HT1080 (cell line): ENCODE results near the gene CYB5R4. TPM values are rescaled to one million over a fixed set of nuclear protein-coding genes. Genes with fewer than 3 reads are reported as not detected.
"Not testable (repeated sequence)": the region's sequence is repeated elsewhere in the genome, so short reads cannot be mapped to it uniquely, and the experiment has no call there.

Source experiments
- DNase-seq: peaks from one replicate; pipeline ENCODE4 v3.0.0-alpha.2; 2015; ENCODE audit warnings: low read depth
- total RNA-seq: library from RNA; depleted of rRNA; stranded (reverse); fragments of >200 nt; shearing (Covaris generic); gene quantifications from 2 replicates; pipeline ENCODE4 v1.2.3, GENCODE V29; 2014

CYB5R4 gene
- total RNA-seq, 1 experiment from 2014 or later: 14.9 TPM

- DNase-seq: no peak
Measured at GRCh38 chr6:83862776-83863471, 3.4 kb downstream of the CYB5R4 start.

- no peak for DNase-seq
Measured at GRCh38 chr6:83867043-83867442, 7.6 kb downstream of the CYB5R4 start.

DNA sequence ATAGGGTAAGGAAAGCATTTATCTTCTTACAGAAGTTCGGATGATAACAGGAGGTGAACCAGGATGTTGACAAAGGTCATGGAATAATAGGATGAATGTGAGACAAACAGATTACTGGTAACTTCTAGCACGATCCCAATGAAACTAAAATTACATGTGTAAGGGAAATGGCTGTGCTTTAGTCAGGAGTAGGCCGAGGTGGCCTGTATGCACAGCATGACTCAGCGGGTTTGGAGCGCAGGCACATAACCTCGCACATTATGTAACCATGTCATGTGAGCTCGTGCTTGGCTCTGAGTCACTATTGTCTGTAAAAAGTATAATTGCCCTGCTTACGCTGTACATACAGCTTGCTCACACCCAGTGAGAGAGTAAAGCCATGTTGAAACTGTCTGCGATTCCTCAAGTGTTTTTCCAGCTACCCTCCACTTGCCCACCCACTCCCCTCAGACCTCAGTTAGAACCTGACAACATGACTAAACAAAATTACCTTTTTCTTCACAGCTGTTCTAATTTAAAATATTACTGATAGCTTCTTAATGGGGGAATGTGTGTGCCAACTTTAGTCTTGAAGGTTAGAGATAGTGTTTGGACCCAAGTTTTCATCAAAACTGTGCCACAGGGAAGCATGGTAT is 8.2 kb downstream of the CYB5R4 start:
- peak; percentile 95 for DNase-seq

DNA sequence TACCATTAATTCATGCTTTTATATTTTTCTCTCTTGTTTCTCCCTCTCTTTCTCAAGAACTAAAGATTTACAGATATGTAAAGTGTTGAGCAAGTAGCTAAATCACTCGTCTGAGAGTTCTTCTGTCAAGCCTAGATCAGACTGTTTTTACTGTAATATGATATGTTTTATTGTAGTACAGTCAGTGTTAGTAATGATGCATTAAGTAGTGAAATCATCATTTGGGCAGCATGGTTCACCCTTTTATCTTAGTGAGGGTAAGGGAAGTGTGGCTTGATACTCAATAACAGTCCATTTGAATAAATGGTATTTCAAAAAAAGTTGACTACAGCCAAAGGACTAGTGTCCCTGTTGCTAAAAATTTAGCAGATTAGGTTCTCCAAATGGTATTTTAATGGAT is 9.2 kb downstream of the CYB5R4 start:
- peak; percentile 83 for DNase-seq

DNA sequence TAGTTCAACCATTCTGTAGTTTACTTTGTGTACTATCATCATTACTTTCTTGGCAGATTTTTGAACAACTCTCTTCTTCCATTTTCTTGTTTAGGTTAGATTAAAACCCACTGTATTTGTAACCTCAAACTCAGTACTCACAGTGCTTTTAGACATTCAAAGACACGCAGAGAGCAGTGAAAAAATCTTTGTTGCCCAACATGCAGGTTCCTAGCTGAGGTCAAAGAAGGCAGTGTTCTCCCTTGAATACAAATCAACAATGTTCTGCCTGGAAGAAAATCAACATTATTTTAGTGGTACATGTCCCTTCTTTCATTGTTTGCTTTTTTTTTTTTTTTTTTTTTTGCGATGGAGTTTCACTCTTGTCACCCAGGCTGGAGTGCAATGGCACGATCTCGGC is 11.2 kb downstream of the CYB5R4 start:
- DNase-seq: no peak

- peak; percentile 7 for DNase-seq
Measured at GRCh38 chr6:83872386-83873118, 13.1 kb downstream of the CYB5R4 start.

GRCh38 chr6:83873869-83874268 is 14.4 kb downstream of the CYB5R4 start:
- no peak for DNase-seq

DNA sequence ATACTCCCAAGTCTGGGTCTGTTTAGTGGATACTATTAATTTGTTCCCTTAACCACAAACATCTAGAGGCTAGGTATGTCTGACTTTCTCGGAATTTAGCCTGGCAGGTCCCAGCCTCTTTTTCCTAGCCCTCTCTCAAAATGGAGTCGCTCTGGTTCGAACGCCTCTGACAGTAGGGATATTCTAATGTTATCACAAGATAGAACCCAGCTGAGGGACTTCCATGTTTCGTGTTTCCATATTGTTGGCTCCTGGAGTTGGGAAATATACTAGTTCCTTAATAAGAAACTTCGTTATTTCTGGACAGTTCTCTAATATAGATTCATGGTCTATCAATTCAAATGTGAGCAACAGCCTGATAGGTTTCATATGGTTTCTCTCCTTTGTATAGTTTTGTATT is 16.4 kb downstream of the CYB5R4 start:
- DNase-seq: no peak

GRCh38 chr6:83878902-83879644 is 19.6 kb downstream of the CYB5R4 start:
- no peak for DNase-seq

DNA sequence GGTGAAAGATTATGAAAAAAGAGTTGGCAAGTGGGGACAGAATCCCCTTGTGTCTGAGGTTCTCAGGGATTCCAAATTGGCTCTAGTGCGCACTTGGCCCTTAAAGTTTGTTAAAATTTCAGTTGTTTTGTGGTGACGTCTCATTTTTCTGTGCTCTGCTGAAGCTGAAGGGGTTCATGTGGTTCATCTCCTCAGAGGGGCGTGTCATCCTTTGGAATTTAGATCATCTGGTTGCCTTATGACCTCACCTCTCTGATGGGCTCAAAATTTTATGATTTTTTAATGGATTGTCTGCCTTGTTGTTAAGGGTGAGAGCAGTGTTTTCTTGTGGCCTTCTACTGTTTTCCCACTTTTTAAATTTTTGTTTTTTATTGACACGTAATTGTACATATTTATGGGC is 20.3 kb downstream of the CYB5R4 start:
- DNase-seq: no peak

DNA sequence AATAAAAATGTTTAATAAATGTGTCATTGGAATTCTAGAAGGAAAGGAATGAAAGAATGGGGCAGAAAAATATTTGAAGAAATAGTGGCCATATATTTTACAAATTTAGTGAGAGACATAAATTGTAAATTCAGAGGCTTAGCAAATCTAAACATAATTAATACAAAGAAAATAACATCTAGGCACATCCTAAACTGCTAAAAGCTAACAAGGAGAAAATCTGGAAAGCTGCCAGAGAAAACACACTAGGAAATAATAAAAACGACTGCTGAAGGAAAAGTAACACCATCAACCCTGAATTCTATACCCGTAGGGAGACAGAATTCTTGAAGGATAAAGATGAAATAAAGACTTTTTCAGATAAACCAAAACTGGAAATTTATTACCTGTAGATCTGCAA is 23.8 kb downstream of the CYB5R4 start:
- no peak for DNase-seq

- DNase-seq: peak; percentile 52
Measured at GRCh38 chr6:83884523-83884922, 25.0 kb downstream of the CYB5R4 start.

GRCh38 chr6:83885984-83886383 is 26.5 kb downstream of the CYB5R4 start:
- DNase-seq: no peak

DNA sequence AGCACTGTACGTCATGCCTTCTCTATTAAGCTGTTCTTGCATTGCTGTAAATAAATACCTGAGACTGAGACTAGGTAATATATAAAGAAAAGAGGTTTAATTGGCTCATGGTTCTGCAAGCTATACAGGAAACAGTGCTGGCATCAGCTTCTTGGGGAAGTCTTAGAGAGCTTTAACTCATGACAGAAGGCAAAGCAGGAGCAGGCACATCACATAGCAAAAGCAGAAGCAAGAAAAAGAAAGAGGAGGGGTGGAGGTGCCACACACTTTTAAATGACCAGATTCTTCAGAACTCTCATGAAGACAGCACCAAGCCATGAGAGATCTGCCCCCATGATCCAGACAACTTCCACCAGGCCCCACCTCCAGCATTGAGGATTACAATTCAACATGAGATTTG is 30.1 kb downstream of the CYB5R4 start:
- DNase-seq: no peak

- no peak for DNase-seq
Measured at GRCh38 chr6:83890520-83890919, 31.0 kb downstream of the CYB5R4 start.

GRCh38 chr6:83891586-83891985 is 32.1 kb downstream of the CYB5R4 start:
- DNase-seq: no peak

DNA sequence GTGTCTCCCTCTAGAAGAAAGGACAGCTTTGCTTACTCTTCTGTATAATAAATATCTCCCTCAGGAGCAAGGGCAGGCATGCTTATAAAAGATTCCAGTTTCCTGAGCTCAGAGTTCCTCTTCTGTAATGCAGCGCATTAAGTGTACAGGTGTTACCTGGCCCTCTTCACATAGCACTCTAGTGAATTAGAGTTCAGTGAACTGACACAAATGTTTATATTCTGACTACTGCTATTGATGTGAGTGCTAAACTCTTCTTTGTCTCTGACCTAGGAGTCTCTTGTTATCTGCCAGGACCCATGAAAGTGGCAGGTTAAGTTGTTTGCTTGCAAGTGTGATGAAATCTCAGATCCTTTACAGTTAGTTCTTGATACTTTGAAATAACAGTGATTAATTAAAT is 33.5 kb downstream of the CYB5R4 start:
- DNase-seq: no peak

GRCh38 chr6:83897094-83897493 is 37.6 kb downstream of the CYB5R4 start:
- not testable (repeated sequence) for DNase-seq

- no peak for DNase-seq
Measured at GRCh38 chr6:83901624-83902023, 42.1 kb downstream of the CYB5R4 start.

DNA sequence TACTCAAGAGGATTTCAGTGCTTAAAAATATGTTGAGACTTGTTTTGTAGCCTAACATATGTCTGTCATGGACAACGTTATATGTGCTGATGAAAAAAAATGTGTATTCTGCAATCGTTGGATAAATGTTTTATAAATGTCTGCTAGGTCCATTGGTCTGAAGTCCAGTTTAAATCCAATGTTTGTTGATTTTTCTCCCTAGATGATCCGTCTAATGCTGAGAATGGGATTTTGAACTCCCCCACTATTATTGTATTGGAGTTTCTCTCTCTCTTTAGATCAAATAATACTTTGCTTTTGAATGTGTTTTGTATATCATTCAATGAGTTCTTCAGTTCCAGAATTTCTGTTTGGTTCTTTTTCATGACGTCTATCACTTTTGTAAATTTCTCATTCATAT is 44.9 kb downstream of the CYB5R4 start:
- DNase-seq: no peak

GRCh38 chr6:83905648-83906047 is 46.2 kb downstream of the CYB5R4 start:
- no peak for DNase-seq
